GM12801 (cell line): Measurements from ENCODE around the gene SPDYE4.

Source experiments
- TF ChIP-seq, protein P1 (sequence below): IDR thresholded peaks from one replicate; pipeline ENCODE4 v1.5.1; 2011; ENCODE audit warnings: control low read depth; ENCODE audit not compliant: insufficient read length; ENCODE audit errors: extremely low read depth

SPDYE4 gene

DNA sequence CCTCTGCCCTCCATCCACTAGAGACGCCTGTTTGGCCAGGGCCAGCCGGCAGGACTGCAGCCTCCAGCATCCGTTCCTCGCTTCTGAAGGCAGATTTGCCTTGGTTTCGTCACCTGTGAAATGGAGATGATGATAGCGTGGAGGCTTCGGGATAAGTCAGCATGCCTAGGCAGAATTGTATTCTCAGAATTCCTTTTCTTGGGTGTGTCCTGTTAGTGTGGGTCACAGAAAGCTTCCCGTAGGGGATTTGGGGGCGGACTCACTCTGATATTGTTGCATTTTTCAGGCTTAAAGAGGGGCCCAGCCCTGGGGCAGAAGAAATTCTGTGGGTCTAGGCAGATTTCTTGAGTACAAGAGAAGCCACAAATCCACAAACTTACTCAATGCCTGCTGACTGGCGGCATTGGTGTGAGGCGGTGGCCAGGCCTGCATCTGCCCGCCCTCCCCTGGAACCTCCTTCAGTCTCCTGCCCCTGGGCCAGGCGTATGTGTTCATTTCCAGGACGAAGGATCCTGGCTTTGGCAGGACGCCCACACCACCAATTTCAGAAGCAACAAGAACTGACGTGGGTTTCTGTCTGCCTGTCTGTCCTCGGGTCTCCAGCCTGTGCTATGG is 31.3 kb downstream of the SPDYE4 start:
- TF ChIP-seq, protein P1, sequence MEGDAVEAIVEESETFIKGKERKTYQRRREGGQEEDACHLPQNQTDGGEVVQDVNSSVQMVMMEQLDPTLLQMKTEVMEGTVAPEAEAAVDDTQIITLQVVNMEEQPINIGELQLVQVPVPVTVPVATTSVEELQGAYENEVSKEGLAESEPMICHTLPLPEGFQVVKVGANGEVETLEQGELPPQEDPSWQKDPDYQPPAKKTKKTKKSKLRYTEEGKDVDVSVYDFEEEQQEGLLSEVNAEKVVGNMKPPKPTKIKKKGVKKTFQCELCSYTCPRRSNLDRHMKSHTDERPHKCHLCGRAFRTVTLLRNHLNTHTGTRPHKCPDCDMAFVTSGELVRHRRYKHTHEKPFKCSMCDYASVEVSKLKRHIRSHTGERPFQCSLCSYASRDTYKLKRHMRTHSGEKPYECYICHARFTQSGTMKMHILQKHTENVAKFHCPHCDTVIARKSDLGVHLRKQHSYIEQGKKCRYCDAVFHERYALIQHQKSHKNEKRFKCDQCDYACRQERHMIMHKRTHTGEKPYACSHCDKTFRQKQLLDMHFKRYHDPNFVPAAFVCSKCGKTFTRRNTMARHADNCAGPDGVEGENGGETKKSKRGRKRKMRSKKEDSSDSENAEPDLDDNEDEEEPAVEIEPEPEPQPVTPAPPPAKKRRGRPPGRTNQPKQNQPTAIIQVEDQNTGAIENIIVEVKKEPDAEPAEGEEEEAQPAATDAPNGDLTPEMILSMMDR: no peak

DNA sequence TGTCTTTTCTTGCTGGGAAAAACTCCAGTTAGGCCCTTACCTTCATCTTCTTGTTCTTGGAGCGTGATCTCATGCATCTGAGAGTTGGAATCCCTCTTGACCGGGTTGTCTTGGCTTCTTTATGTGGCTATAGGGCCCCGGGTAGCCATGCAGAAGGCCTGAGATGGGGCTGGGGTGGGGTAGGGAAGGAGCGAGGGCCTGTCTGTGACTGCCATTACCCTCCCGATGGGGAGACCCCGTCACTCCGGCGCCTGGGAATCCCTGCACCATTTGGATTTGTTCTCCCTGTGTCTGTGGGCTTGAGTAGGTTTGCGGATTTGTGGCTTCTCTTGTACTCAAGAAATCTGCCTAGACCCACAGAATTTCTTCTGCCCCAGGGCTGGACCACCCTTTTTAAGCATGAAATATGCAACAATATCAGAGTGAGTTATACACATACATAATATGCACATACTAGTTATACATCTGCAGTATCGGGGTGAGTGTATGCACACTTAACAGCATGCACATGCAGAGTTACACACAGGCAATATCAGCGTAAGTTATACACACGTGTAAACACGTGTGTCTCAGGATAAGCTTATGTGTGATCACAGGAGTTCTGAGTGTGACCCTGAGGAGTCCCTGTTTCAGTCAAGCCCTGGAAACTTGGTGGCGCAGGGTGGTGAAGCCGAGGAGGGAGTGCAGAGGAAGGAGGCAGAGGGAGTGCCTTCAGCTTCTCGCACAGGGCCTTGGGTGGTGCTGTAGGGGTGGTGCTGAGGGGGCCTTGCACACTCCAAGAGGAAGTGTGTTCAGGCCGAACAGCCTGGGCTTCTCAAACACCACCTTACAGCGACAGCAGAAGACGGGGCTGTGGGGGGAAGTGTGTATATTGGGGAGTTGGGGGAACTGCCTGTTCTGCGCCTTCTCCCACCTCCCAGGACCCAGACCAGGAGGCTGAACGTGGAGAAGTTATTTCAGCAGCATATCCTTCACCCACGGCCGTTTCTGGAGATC is 32.2 kb downstream of the SPDYE4 start:
- TF ChIP-seq, protein P1: no peak

DNA sequence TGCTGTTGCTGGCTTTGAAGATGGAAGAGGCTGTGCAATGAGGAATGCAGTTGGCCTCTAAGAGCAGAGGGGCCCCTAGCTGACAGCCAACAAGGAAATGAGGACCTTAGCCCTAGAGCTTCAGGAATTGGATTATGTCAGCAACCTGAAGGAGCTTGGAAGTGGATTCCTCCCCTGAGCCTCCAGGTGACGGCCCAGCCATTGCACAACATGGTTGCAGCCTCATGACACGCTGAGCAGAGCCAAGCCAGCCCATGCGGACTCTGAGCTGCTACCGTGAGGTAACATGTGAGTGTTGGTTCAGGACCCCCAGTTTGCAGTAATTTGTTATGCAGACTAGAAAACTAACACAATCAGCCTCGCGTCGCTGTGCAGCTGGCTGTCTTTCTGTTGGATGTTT is 33.9 kb downstream of the SPDYE4 start:
- TF ChIP-seq, protein P1: no peak

DNA sequence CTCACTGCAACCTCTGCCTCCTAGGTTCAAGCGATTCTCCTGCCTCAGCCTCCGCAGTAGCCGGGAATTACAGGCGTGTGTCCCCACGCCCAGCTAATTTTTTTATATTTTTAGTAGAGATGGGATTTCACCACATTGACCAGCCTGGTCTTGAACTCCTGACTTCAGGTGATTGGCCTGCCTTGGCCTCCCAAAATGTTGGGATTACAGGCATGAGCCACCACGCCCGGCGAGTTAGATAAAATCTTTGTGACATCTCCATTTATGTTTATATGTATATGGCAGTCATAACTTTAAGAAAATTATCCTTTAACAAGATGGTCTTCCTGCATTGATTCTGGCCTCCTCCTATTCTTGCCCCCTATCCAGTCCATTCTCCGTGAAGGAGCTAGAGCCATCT is 37.8 kb downstream of the SPDYE4 start:
- TF ChIP-seq, protein P1: no peak

DNA sequence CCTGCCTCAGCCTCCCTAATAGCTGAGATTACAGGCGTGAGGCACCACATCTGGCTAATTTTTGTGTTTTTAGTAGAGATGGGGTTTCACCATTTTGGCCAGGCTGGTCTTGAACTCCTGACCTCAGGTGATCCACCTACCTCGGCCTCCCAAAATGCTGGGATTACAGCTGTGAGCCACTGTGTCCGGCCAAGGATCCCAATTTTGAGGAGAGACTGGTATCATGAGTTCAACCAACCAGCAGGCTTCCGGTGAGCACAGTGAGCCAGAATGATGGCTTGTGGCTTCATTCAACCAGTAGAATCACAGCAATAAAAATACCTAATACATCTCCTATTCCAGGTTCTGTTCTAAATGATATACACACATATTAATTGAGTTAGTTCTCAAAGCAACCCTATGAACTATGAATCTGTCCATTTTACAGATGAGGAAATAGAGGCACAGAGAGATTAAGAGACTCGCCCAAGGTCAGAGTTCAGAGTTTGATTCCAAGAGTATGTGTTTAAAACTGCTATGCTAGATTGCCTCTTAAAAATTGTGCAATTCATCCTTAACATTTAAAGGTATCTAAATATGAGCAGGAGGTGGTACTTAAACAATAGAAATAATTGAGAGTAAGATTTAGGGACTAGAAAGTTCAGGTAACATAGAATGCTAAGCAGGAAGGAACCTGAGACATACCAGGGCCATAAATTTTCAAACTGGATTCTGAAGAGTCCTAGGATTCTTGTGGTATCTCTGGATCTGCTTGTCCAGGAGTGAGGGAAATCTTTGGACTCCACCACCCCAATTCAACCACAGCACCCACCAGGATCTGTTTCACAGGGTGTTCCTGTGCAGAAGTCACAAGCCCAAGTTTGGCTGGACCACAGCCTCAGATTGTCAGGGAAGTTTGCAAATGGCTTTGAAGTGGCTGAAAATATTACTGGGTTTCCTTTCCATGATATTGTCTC is 38.8 kb downstream of the SPDYE4 start:
- TF ChIP-seq, protein P1: no peak

DNA sequence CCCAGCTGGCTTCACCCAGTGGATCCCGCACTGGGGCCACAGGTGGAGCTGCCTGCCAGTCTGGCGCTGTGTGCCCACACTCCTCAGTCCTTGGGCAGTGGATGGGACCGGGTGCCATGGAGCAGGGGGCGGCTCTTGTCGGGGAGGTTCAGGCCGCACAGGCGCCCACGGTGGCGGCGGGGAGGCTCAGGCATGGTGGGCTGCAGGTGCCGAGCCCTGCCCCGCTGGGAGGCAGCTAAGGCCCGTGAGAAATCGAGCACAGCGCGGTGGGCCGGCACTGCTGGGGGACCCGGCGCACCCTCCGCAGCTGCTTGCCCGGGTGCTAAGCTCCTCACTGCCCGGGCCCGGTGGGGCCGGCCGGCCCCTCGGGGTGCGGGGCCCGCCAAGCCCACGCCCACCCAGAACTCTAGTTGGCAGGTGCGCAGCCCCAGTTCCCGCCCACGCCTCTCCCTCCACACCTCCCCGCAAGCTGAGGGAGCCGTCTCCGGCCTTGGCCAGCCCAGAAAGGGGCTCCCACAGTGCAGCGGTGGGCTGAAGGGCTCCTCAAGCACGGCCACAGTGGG is 40.3 kb downstream of the SPDYE4 start:
- TF ChIP-seq, protein P1: no peak
